Chondrocyte (in vitro differentiated cells): Measurements from ENCODE around the gene CEP120. TPM values are rescaled to one million over a fixed set of nuclear protein-coding genes. Genes with fewer than 3 reads are reported as not detected.
A peak's percentile ranks its signal among the peaks of the same experiment; 100 is the strongest.
"Not testable (repeated sequence)": the region's sequence is repeated elsewhere in the genome, so short reads cannot be mapped to it uniquely, and the experiment has no call there.

ENCODE experiments used
- DNase-seq: peaks from one replicate; pipeline ENCODE4 v3.0.0; 2021; ENCODE audit warnings: mixed read lengths, low spot score
- H3K27ac Mint-ChIP-seq: one replicate; pipeline ENCODE4 v1.8.0; 2021; ENCODE audit warnings: mild to moderate bottlenecking, moderate library complexity, mixed read lengths; ENCODE audit not compliant: unreplicated experiment
- H3K27me3 Mint-ChIP-seq: 2 replicates; pipeline ENCODE4 v1.8.0; 2021; ENCODE audit warnings: low read depth, mixed read lengths
- H3K36me3 Mint-ChIP-seq: 2 replicates; pipeline ENCODE4 v1.8.0; 2021; ENCODE audit warnings: low read depth, mixed read lengths
- H3K4me1 Mint-ChIP-seq: 2 replicates; pipeline ENCODE4 v1.8.0; 2021; ENCODE audit warnings: low read depth, mild to moderate bottlenecking, mixed read lengths
- H3K4me3 Mint-ChIP-seq: one replicate; pipeline ENCODE4 v1.8.0; 2021; ENCODE audit warnings: mild to moderate bottlenecking, moderate library complexity, mixed read lengths; ENCODE audit not compliant: unreplicated experiment
- H3K9me3 Mint-ChIP-seq: 2 replicates; pipeline ENCODE4 v1.8.0; 2021; ENCODE audit warnings: low read depth, mixed read lengths
- long read RNA-seq: library from polyadenylated mRNA; stranded (forward); transcript quantifications from one replicate; pipeline ENCODE4 v2.0.0, GENCODE V29; 2021
- total RNA-seq: library from RNA; stranded (reverse); gene quantifications from 3 replicates; pipeline ENCODE4 v1.2.1, GENCODE V29; 2021
- TF ChIP-seq, protein P1 (sequence below): fragments of 200-600 bp; sonication (generic); IDR thresholded peaks from 2 replicates; pipeline ENCODE4 v1.5.0; 2021; ENCODE audit warnings: antibody characterized with exemption, mild to moderate bottlenecking, moderate library complexity

The CEP120 gene
- total RNA-seq = 15.3 to 21.1 TPM (median 15.9 TPM) in 3 replicates
- long read RNA-seq, full-length matches to known transcripts = 5 of 13 reads
- long read RNA-seq, partial matches to known transcripts = 3 of 13 reads
- long read RNA-seq, other reads (novel, unspliced or antisense) = 5 of 13 reads

DNA sequence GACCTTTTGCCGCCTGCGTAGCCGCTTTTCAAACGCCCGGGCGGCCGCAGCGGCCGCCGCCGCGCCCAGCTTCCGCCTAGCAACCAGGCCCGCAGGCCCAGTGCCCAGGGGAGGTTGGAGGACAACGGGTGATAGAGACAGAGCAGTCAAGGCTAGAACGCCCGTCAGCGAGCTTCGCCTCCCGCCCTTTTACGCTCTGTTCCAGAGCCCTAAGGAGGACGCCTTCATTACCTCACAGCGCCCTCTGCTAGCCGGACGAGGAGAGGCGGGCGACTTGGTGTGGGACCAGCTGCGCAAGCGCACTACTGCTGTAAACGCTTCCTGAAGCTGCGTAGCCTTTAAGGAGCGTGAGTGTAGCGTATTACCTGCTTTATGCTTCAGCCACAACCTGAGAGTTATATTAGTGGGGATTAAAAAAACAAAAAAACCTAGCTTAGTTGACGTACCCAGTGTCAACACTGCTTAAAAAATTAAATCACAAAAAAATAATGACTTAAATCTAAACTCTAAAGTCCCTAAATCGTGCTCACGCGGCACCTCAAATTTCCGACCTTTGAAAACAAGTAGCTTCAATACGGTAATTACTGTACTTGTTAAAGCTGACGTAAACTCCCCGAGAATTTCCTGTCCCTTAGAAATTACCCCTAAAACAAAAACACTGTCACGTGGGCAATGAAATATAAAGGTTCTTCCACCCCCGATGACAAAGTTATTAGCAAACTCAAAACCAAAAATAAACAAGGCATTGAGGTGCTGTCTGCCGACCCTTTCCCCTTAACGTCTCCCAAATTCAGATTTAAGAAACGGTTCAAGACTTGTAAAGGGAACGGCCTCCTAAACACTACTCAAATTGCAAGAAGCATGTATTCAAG, at the start of gene CEP120:
CEP120 (minus strand) TSS at position 126 of the 872 bp plus-strand sequence. CDS start 405 bp downstream, outside the sequence.
- peak; percentile 99 for DNase-seq
- Mint-ChIP-seq H3K36me3 (no peaks in the 10 kb centered on the region), H3K27ac (peak within 1 kb of the TSS; percentile 95), H3K4me3 (no peak within 1 kb of the TSS), H3K27me3 (no peaks in the 10 kb centered on the region), H3K9me3 (no peaks in the 10 kb centered on the region), H3K4me1 (peaks cover 8% of the 10 kb centered on the region)
- TF ChIP-seq, protein P1, sequence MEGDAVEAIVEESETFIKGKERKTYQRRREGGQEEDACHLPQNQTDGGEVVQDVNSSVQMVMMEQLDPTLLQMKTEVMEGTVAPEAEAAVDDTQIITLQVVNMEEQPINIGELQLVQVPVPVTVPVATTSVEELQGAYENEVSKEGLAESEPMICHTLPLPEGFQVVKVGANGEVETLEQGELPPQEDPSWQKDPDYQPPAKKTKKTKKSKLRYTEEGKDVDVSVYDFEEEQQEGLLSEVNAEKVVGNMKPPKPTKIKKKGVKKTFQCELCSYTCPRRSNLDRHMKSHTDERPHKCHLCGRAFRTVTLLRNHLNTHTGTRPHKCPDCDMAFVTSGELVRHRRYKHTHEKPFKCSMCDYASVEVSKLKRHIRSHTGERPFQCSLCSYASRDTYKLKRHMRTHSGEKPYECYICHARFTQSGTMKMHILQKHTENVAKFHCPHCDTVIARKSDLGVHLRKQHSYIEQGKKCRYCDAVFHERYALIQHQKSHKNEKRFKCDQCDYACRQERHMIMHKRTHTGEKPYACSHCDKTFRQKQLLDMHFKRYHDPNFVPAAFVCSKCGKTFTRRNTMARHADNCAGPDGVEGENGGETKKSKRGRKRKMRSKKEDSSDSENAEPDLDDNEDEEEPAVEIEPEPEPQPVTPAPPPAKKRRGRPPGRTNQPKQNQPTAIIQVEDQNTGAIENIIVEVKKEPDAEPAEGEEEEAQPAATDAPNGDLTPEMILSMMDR = peak; percentile 90

DNA sequence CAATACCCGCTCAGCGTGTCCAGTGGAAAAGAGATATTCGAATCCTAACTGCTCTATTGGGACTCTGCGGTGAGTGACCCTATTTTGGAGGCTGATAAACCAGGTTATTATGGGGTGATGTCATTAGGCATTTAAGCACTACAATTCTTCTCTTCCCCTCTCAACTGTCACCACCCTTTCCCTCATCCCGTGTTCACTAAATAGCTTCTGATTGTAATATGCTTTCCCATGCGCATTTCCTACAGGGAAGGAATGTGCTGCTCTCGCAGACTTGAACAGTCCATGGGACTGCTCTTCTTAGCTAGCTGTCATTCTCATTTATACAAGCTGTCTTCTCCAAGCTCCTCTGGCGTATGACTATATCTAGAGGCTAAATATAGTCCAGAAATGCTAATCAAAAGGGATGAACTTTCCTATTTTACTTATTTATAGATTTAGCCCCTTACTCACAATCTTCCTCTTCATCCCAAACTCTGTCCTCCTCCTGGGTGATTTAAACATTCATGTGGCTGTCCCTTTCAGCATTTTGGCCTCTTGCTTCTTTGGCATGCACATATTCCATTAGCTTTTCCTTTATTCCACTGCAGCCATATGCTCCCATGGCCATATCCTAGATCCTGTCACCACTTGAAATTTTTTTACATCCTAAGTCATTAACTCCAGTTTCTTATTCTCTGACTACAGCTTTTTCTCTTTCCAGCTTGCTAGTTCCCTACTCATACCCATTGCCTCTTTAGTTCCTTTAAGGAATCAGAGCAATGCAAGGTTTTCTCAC, 49.1 kb upstream of the CEP120 start:
- peak overlapping the region; percentile 39 for H3K27ac Mint-ChIP-seq
- TF ChIP-seq, protein P1 = no peak
- peaks cover 5% of the 10 kb centered on the region for H3K9me3 Mint-ChIP-seq
- H3K4me1 Mint-ChIP-seq = peaks cover 8% of the 10 kb centered on the region
- no peaks in the 10 kb centered on the region for H3K36me3 Mint-ChIP-seq
- no peak for DNase-seq
- no peak overlapping the region for H3K4me3 Mint-ChIP-seq
- H3K27me3 Mint-ChIP-seq = peaks cover 3% of the 10 kb centered on the region

DNA sequence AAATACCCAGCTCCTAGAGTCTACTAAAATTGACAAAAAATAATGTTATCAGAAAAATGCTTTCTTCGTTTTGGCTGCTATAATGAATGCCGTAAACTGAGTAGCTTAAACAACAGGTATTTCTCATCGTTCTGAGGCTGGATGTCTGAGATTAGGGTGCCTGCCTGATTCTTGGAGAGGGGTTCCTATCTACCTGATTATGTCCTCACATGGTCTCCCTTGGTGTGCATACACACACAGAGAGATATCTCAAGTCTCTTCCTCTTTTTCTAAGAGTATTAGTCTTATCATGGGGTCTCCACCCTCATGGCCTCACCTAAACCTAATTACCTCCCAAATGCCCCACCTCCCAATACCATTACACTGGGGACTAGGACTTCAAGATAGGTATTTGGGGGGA, 48.2 kb upstream of the CEP120 start:
- H3K9me3 Mint-ChIP-seq = peaks cover 9% of the 10 kb centered on the region
- H3K36me3 Mint-ChIP-seq = peaks cover 1% of the 10 kb centered on the region
- H3K4me1 Mint-ChIP-seq = peaks cover 8% of the 10 kb centered on the region
- TF ChIP-seq, protein P1 = no peak
- no peak overlapping the region for H3K4me3 Mint-ChIP-seq
- peaks cover 3% of the 10 kb centered on the region for H3K27me3 Mint-ChIP-seq
- no peak for DNase-seq
- H3K27ac Mint-ChIP-seq = no peak overlapping the region

DNA sequence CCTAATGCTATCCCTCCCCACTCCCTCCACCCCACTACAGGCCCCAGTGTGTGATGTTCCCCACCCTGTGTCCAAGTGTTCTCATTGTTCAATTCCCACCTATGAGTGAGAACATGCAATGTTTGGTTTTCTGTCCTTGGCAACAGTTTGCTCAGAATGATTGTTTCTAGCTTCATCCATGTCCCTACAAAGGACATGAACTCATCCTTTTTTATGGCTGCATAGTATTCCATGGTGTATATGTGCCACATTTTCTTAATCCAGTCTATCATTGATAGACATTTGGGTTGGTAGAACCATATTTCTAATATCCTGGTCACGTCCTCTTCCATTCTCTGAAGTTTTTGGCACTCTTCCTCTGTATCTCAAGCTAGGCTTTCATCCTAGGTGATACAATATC, 43.6 kb upstream of the CEP120 start:
- H3K4me1 Mint-ChIP-seq, H3K36me3 Mint-ChIP-seq: not testable (repeated sequence)

DNA sequence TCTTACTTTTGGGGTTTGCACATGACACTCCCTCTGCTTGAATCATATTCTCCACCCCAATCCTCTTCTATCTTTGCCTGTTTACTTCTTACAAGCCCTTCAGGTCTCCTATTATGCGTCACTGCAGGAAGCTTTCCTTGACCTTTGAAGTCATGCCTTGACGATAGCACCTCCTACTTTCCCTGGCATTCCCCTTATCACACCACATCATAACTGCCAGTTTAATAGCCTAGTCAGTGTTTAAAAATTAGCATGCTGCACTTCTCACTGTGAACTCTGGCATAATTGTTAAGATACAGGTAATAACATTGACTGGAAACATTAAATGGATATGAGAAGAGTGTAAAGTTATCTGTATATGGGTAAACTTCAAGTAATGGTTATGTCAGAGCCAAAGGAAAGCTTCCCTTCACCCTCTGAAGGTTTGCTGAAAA, 37.1 kb upstream of the CEP120 start:
- no peaks in the 10 kb centered on the region for H3K27me3 Mint-ChIP-seq
- H3K27ac Mint-ChIP-seq = no peak overlapping the region
- DNase-seq = no peak
- no peak overlapping the region for H3K4me3 Mint-ChIP-seq
- no peaks in the 10 kb centered on the region for H3K4me1 Mint-ChIP-seq
- no peaks in the 10 kb centered on the region for H3K36me3 Mint-ChIP-seq
- no peaks in the 10 kb centered on the region for H3K9me3 Mint-ChIP-seq
- TF ChIP-seq, protein P1 = no peak

More for the DNA sequence above, 43.6 kb upstream of the CEP120 start:
- H3K27me3 Mint-ChIP-seq, H3K4me3 Mint-ChIP-seq, H3K27ac Mint-ChIP-seq, DNase-seq, H3K9me3 Mint-ChIP-seq: not testable (repeated sequence)

DNA sequence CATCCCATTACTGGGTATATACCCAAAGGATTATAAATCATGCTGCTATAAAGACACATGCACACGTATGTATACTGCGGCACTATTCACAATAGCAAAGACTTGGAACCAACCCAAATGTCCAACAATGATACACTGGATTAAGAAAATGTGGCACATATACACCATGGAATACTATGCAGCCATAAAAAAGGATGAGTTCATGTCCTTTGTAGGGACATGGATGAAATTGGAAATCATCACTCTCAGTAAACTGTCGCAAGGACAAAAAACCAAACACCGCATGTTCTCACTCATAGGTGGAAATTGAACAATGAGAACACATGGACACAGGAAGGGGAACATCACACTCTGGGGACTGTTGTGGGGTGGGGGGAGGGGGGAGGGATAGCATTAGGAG, 35.8 kb upstream of the CEP120 start:
- H3K27ac Mint-ChIP-seq, H3K36me3 Mint-ChIP-seq, H3K27me3 Mint-ChIP-seq, H3K4me3 Mint-ChIP-seq, DNase-seq, H3K4me1 Mint-ChIP-seq, H3K9me3 Mint-ChIP-seq: not testable (repeated sequence)
